D721Med (cell line): ENCODE data around the gene PSME3IP1.

ENCODE experiments used
- DNase-seq: peaks from one replicate; pipeline ENCODE4 v3.0.0; 2011; ENCODE audit warnings: low spot score; ENCODE audit not compliant: insufficient read length
- FAIRE-seq: peaks from 2 replicates; lab custom pipeline; 2011; peaks lifted over from hg19 to GRCh38; lab: Jason Lieb, UNC
- TF ChIP-seq, protein P1 (sequence below): IDR thresholded peaks from 2 replicates; pipeline ENCODE4 v1.5.1; 2012; ENCODE audit warnings: mild to moderate bottlenecking, control low read depth; ENCODE audit not compliant: insufficient read depth; ENCODE audit errors: missing control alignments

Gene PSME3IP1

DNA sequence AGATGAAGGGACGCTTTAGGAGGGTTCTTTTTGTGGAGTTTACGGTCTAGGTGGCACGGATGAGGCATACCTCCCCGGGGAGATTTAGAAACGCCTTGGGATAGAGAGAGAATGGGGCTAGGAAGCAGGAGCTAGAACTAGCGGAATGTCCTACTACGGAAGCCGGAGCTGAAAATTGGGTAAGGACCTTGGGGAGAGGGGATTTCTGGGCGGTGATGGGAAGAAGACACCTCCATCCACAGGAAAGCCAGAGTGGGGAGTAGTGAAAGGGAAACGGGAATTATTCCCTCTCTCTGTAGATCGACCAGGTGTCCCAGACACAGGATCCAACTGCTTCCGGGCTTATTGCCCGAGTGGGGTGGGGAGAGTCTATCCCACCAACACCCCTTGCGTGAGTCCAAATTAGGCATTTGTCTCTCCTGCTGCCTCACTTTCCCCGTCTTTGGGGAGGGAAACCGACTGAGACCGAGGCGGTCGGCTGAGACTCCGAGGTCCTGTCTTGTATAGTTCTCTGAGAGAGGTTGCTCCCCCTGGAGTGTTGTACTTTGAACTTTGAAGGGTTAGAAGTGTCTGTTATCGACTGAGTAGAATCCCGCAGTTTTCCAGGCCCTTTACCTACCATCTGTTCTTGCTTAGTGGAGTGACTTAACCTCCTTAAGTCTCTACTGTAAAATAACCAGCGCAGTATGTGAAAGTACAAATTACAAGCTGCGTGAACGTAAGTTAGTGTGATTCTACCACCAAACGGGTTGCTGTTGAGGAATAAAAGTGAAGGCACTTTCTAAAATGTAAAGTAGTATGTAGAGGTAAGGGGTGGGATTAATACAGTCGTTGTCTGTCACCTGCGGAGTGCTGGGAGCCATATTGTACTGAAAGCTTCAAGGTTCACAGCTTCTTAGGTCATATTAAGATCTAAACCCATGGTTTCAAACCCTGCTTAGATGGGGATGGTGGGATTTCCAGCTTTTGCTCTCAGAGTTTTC lies 1.3 kb upstream of the PSME3IP1 start:
- TF ChIP-seq, protein P1, sequence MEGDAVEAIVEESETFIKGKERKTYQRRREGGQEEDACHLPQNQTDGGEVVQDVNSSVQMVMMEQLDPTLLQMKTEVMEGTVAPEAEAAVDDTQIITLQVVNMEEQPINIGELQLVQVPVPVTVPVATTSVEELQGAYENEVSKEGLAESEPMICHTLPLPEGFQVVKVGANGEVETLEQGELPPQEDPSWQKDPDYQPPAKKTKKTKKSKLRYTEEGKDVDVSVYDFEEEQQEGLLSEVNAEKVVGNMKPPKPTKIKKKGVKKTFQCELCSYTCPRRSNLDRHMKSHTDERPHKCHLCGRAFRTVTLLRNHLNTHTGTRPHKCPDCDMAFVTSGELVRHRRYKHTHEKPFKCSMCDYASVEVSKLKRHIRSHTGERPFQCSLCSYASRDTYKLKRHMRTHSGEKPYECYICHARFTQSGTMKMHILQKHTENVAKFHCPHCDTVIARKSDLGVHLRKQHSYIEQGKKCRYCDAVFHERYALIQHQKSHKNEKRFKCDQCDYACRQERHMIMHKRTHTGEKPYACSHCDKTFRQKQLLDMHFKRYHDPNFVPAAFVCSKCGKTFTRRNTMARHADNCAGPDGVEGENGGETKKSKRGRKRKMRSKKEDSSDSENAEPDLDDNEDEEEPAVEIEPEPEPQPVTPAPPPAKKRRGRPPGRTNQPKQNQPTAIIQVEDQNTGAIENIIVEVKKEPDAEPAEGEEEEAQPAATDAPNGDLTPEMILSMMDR = no peak
- FAIRE-seq (no peak), DNase-seq (no peak)

DNA sequence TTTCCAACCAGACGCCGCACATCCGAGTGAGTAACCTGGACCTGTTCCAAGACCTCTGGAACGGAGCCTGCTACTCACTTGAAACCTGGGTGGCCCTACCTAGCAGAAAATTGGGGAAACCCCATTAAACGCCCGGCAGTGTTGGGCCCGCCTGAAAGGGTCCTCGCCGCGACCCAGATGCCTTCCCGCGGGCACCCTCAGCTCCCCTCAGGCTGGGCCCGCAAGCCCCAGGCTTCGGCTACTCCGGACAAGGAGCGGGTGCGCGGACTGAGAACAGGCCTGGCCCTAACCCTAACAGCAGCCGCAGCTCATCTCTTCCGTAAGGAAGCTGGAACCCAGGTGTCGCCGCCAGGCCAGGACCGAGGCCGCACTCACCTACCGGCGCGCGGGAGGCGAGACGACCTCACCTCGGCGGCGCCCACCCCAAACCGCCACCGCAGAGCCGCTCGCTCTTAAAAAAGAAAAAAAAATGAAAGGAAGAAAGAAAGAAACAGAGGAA lies 344 bp downstream of the PSME3IP1 start:
- DNase-seq (no peak), FAIRE-seq (no peak)
- TF ChIP-seq, protein P1 = no peak

DNA sequence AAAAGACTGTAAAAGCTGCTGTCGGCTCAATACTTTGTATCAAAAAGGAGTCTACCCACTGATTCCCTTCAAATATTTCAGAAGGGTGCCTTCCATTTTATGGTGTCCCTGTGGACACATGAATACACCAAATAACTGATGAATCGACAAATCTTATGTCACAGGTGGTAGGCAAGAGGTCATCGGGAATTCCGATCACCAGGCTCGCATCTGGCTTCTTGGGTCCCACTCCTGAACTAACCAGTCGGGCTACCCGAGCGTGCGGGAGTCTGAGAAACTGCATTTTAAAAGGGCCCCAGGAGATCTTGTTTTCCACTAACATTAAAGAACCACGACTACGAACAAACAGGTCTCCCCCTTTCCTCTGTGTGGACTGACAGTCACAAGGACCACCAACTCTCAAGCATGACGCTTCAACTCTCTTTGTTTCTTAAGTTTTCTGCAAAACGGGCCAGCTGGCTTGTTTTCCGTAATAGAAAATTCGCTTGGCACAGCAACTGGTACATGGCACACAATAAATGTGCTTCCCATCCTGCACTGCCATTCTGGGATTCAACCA lies 873 bp downstream of the PSME3IP1 start:
- TF ChIP-seq, protein P1 = no peak
- no peak for FAIRE-seq
- no peak for DNase-seq

DNA sequence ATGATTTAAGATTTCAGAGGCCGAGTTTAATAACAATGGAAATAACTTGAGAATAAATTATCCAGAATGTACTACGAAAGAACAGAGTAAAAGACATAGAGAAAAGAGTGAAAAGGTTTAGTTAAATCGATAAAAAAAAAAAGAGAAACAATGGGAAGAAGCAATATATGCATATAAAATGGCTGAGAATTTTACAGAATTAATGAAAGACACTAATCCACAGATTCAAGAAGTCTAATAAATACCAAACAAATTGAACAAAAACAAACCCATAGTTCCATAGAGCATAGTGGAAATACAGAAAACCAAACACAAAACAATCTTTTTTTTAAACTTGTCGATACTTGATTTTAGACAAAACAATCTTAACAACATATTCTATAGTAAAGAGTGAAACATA lies 1.7 kb downstream of the PSME3IP1 start:
- no peak for FAIRE-seq

DNA sequence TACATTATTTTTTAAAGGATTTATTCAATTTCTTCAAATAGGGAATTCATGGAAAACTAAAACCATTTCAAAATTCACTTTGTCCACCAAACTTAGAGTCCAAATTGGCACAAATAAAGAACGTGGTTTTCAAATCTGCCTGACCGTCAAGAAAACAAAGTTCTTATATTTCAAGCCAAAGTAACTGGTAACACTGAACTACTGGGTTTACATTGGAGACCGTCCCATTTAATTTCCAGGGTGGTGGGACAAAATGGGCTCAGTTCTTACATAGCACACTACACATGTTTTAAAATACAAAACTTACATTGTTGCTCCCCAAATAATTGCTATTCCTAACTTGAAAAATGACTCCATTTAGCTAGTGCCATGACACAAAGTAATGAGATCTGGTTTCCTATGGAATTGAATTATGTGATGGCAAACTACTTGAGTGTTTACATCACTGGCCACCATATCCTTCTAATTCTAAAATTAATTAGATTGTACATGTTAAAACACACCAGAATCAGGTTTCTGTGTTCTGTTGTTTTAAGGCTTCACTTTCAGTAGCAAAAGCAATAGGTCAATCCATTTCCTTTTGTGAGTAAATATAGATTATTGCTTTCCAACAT lies 6.5 kb downstream of the PSME3IP1 start:
- TF ChIP-seq, protein P1 = no peak
- FAIRE-seq (no peak), DNase-seq (no peak)

More for the DNA sequence above, 1.7 kb downstream of the PSME3IP1 start:
- TF ChIP-seq, protein P1 = no peak
- no peak for DNase-seq

DNA sequence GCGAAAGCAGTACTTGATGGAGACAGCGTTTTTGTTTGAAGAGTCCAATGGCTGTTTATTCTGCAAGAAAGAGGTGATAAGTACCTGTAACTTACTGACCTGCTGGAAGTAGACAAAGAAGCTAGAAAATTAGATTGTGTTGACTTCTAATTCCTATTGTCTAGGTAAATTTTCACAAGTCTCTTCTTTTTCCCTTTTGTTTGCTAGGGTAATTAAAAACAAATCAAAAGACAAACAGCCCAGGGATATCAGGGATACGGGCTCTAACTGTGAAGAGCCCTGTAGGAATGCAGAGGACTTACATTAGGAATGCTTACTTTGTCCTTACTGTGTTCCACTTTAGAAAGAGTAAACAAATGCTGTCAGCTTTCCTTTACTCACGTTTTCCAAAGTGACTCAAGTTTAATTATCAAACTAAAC lies 7.0 kb downstream of the PSME3IP1 start:
- TF ChIP-seq, protein P1 = no peak
- no peak for DNase-seq
- no peak for FAIRE-seq
